Fibroblast of skin of scalp (primary cell): Measurements from ENCODE around the gene ITFG2.

ENCODE experiments used
- DNase-seq: peaks from one replicate; pipeline ENCODE4 v3.0.0-alpha.2; 2013

Gene ITFG2

DNA sequence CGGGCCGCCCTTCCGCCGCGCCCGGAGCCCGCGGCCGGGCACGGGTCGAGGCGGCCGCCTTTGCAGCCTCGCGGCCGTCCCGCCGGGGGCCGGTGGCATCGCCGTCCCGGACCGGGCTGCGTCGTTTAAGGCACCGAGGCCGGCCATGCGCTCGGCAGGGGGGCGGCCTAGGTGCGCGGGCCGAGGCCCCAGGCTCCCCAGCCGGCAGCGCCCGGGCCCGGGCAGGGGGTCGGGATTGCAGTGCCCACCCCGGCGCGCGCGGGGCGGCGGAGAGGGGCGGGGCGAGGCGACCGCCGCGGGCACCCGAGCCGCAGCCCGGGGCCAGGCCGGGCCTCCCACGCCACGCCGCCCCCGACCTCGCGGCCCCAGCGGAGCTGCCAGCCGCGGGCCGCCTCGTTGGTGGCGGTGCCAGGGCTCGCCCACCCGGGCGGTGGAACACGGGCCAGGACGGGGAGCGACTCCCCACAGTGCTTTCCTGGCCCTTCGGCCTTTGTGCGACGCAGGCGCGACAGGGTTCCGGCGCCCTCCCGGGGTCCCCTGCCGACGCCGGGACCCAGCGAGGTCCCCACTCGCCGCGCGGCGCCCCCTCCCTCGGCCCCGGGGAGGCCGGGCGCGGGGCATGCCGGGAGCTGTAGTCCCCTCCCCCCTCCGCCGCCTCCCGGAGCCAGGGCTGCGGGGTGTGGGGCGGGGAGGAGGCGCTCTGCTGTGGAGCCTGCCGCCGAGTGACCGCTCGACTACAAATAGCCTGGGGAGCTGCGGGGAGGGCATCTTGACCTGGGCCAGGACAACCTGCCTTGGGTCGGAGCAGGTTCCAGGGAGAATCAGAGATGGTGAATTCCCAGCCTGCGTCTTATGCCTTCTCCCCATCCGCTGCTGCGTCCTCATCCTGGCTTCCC is 16.9 kb upstream of the ITFG2 start:
- DNase-seq, result peak; percentile 66

DNA sequence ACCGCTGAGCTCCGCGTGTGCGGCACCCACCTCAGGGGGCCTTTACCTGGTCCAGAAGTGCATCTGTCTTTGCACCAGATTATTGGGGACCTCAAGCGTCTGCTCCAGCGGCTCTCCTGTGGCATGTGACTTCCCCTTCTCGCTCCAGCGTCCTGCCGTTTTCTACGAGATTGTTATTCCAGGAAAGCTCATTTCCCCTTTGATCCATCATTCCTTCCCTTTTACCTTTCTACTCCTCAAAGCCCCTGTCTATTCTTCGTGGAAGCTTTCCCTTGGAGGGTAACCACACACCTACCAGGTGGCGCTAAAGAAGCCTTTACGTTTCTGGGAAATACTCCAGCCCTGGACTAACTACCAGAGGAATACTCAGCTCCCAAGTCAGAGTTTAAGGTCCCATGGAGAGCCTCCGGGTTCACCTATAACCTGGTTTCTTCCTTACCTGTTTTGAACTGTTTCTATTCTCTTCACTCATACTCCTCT is 16.2 kb upstream of the ITFG2 start:
- DNase-seq, result no peak

DNA sequence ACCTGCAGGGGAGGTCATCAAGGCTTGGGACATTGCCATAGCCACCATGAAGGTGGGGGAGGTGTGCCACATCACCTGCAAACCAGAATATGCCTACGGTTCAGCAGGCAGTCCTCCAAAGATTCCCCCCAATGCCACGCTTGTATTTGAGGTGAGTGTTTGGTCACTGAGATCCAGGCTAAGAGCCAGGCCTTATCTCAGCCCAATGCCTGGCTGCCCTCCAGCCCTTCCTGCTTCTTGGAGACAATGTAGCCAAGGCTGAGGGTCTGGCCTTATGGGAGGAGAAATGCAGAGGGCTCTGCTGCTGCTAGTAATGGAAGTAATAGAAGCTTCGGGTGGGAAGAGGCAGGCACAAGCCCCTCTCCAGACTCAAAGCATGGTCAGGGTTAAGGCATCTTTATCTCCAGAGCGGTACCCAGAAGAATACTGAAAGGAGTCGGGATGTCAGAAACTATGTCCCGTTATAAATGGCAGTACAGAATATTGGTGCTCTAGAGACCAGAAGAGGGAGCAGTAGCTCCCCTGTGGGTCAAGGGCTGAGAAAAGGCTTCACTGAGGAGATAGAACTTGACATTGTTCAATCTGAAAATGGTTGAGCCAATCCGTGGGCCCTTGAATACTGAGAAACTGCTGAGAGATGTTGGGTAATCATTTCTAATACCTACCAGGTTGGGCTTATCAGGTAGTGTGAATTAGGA is 14.6 kb upstream of the ITFG2 start:
- no peak for DNase-seq

DNA sequence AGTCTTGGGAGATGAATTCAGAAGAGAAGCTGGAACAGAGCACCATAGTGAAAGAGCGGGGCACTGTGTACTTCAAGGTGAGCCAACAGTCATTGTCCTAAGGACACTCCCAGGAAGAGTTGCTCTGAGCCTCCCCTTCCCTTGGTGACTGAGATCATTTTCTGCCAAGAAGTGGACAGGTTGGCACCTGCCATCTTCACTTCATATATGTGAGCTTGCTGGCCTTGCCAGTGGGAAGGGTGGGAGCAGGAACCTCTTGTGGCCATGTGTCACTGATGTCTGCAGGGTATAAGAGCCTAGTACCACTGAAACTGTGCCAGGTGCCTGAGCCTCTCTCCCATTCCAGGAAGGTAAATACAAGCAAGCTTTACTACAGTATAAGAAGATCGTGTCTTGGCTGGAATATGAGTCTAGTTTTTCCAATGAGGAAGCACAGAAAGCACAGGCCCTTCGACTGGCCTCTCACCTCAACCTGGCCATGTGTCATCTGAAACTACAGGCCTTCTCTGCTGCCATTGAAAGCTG is 12.4 kb upstream of the ITFG2 start:
- no peak for DNase-seq

DNA sequence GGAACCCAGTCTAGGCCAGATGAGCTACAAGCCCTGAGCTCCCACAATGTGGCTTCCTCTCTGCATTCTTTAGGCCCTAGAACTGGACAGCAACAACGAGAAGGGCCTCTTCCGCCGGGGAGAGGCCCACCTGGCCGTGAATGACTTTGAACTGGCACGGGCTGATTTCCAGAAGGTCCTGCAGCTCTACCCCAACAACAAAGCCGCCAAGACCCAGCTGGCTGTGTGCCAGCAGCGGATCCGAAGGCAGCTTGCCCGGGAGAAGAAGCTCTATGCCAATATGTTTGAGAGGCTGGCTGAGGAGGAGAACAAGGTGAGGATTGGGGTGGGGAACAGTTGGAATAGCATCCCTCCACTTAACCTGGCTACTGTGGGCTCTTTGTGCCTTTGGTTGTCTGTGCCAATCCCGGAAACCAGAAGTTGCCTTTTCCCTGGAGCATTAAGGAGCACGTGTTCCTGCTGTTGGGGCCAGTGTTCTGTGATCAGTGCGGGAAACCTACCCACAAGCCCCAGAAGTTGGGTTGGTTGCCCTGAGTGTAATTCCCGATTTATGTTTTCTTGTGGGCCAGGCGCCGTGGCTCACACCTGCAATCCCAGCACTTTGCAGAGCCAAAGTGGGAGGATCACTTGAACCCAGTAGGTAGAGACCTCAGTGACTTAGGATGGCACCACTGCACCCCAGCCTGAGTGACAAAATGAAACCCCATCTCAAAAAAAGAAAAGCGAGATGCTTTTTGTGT is 11.3 kb upstream of the ITFG2 start:
- DNase-seq, result no peak

DNA sequence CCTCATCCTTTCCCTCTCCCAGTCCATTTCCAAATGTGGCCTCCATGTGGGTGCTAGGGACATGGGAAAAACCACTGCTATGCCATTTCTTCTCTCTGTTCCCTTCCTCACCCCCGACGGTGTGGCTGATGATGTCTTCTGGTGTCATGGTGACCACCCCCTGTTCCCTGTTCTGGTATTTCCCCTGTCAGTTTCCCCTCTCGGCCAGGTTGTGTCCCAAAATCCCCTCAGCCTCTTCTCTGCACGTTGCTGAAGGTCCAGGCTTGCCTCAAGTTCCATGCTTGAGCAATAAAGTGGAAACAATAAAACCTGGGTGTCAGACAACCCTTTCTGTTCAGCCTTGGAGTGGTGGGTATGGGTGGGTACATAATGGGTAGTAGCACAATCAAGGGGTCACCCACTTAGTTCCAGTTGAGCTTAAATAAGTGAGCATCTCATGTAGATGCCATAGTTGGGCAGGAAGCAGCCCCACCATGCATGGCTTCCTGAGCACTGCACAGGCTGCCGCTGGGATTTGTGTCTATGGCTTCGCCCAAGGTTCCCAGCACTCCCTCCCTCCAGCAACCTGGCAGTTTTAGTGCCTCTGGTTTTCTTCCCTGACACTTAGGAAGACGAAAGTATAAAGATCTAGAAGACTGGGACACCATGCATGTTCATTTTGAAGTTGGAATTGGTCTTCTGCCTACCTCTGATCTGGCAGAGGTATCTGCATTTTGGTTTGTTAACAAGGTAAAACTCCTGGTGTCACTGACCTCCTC is 8.7 kb upstream of the ITFG2 start:
- no peak for DNase-seq

DNA sequence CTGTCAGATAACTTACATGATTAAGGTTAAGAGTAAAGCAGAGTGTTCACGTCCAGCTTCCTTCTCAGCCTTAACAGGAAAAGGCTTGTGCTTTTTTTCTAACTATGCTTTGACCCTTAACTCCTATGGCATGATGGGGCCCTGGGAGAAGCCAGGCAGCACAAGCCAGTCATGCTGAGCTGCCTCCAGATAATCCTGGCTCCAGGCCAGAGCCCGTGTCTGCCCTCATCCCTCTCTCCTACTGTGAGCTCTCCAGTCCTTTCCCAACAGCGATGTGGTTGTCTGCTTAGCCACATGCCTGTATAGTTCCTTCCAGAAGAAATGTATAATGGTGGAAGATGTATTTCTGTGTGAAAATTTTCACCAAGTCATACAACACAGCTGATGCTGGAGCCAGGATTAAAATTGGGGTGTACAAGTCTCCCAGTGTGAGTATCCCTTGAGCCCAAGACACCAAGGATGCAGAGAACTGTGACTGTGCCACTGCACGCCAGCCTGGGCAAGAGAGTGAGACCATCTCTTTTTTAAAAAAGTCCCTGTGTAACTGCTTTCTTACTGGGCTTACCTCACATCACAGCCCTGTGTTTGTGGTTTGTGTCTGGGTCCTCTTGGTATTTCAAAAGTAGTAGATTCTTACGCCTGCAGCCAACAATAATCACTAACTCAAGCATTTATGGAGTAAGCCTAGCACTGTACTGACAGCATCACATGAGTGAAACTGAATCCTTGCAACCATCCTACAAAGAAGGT is 7.9 kb upstream of the ITFG2 start:
- DNase-seq, result peak; percentile 76

DNA sequence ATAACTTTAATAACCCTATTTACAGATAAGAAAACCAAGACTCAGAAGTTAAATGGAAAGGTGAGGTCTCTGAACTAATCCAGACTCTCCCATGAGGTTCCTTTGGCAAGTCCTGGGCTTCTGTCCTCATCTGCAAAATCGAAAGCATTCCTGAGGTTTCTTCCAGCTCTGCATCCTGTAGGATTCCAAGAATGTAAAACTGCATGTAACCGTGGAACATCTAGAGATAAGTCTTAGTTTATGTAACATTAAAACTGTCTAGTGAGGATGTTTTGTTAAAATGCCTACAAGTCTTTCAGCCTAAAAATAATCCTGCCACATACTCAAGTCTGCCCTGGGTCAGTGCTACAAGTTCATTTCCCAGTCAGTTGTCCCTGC is 7.3 kb upstream of the ITFG2 start:
- DNase-seq, result peak; percentile 60

DNA sequence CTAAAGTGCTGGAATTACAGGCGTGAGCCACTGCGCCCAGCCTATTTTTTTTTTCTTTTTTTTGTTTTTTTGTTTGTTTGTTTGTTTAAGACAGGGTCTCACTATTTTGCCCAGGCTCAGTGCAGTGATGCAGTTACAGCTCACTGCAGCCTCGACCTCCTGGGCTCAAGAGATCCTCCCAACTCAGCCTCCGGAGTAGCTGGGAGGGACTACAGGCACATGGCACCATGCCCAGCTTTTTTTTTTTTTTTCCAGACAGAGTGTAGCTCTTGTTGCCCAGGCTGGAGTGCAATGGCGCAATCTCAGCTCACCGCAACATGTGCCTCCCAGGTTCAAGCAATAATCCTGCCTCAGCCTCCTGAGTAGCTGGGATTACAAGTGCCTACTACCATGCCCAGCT is 5.8 kb upstream of the ITFG2 start:
- no peak for DNase-seq

DNA sequence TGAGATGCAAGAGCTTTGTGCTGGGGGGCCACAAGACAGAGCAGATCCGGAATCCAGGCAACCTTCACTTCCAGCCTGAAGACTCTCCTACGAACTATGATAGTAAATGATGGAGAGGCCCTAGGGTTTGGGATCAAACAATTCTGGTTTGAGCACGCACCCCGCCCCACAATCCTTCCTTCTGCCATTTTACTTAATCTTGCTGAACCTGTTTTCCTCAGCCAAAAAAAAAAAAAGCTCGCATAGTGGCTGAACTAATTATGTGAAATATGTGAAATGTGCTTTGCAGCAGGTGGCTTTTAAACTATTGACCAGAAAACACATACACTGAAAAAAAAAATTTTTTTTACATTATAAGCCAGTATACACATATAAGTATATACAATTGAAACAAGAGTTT is 667 bp upstream of the ITFG2 start:
- DNase-seq, result no peak

DNA sequence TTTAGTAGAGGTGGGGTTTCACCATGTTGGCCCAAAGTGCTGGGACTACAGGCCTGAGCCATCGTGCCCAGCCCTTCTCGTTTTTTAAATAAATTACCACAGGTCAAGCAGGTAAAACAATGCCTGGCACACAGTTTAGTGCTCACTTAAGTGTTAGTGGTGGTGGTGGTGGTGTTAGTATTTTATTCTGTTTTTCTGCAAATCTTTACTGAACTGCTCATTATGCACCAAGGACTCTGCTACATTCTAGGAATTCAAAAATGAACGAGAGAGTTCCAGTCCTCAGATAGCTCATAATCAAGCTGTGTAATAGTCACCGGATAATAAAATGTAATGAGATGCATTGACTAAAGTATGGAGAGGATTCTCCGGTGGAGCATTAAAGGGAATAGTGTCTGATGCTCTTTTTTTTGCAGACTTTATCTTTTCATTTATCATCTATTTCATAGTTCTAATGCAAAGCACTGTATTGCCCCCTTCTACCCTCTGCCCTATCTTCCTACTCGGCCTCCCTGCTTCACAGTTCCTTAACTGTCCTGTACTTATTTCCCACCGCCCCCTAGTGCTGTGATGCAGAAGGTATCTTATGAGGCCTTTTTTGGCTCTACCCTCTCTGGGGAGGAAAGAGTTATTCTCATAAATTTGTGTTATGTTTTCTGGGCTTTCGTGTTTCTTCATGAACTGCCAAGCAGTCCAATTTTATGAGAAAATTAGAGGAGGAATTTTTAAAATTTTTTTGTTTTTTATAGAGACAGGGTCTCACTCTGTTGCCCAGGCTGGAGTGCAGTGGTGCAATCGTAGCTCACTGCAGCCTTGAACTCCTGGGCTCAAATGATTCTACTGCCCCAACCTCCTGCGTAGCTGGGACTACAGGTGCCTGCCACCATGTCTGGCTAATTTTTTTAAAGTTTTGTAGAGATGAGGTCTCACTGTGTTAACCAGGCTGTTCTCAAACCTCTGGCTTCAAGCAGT is 1.0 kb downstream of the ITFG2 start:
- peak; percentile 78 for DNase-seq

DNA sequence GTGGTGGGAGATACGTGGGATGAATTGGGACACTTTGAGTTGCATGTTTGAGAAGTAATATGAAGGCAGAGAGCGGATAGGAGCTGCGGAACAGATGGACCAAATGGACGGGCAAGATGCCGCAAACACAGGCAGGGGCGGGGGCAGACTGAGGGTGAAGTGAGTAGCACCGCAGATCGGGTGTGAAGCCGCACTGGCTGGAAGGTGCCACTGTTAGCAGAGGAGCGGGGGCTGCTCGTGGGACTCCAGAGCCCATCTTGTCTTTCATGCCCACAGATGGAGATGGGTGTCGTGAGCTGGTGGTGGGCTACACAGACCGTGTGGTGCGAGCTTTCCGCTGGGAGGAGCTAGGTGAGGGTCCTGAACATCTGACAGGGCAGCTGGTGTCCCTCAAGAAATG is 7.3 kb downstream of the ITFG2 start:
- no peak for DNase-seq

DNA sequence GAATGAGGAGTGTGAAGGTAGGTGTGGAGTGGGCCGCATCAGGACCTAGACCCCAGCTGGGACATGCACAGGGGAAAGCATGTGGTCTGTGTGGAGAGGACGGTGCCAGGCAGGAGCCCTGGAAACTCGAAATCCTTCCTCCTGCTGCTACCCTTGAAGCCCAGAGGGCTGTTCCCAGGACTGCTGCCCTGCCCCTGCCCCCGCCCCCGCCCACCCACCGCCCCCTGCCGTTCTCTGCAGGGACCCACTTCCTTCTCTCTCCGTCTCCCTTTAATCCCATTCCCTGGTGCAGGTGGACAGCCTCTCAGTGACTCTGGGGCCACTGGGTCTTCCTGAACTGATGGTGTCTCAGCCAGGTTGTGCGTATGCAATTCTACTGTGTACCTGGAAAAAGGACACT is 8.0 kb downstream of the ITFG2 start:
- DNase-seq, result no peak

DNA sequence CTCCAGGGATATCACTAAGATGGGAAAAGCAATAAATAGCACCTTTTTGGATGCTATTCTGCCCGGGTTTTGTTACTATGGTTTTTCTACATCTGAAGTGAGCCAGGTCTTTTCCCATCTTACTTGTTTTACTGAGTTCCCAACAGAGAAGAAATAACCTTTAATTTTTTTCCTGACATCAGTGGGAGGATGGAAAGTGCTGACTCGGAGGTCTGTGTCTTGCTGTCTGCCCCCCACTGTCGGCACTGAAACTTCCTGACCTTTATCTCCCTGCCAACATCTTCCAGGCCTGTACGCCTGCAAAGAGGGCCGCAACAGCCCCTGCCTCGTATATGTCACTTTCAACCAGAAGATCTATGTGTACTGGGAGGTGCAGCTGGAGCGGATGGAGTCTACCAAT is 11.0 kb downstream of the ITFG2 start:
- DNase-seq, result no peak

DNA sequence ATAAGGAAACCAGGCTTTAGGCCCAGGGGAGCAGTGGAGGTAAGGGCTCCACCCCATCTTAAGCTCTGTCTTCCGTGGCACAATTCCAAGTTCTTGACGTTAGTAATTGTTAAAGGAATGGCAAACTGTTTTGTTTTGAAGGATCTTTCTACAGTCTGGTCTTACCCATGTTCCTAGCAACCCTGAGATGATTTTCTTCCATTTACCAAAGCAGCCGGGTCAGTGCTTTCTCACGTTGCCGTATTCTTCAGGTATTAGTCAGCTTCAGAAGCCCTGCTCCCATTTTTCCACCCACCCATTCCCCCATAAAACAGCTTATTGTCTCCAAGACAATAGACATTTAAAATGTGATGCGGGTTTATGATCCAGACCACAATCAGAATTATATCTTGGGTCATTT is 12.1 kb downstream of the ITFG2 start:
- DNase-seq, result no peak

DNA sequence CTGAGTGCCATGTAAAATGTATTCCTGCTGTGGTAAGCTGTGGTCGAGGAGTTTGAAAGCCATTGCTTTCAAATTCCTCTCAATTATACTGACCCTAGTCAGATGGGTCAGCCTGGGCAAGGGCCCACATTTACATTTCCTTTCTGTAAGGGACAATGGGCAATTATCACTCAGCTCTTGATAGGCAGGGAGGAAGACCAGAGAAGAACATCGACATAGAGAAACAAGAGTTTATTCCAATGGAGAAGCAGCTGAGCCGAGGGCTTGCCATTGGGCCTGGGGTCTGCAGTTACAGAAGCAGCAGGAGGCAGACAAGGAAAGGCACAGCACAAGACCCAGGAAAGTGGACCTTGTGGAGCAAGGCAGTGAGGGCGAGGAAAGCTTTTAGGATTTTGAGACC is 12.7 kb downstream of the ITFG2 start:
- DNase-seq, result no peak

DNA sequence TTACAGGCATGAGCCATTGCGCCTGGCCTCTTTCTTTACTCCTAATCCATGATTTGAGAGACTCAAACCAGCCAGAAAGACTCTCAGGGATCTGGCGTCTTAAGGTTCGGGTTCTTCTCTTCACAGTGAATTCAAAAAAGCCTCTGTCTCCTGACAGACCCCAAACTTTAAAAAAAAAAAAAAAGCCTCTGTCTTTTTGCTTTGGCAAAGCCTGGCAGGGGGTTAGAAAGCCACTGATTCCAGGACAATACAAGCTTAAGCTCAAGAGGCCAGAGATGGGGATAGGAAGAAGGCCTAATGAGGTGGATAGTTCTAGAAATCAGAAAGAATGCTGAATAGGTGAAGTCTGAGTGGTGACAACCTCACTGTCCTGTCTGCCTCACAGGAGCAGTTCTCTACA is 13.6 kb downstream of the ITFG2 start:
- DNase-seq, result no peak

DNA sequence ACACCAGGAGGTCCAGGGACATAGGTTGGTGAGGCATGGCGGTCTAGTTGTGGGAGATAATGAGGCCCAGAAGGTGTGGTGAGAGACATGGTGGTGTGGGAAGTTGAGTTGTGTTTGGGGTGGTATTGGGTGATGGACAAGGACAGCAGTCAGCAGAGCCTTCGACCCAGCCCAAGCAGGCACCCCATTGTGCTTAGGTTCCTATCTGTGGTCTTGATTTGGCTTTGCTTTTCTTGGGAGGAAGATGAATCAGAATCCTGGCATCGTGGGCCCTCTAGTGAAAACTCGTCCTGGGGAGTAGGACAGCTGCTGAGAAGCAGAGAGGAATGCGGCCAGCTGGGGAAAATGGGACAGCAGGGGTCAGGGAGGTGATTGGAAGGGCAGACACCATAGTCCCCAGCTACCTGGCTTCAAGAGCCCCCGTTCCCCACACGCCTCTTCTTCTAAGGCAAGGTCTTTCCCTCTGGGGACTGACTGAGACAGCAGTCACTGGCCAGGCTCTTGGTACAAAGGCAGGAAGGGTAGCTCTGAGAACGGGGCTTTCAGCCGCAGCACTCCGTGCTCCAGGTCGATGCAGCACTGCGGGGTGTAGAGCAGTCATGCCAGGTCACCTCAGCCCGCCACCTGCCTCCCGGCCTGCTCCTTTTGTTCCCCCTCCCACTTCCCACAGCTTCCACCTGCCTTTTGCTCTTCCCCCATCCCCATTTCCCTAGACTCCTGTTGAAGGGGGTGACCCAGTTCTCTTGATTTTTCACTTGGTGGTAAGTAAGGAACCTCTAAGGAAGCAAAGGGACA is 14.4 kb downstream of the ITFG2 start:
- DNase-seq, result no peak

DNA sequence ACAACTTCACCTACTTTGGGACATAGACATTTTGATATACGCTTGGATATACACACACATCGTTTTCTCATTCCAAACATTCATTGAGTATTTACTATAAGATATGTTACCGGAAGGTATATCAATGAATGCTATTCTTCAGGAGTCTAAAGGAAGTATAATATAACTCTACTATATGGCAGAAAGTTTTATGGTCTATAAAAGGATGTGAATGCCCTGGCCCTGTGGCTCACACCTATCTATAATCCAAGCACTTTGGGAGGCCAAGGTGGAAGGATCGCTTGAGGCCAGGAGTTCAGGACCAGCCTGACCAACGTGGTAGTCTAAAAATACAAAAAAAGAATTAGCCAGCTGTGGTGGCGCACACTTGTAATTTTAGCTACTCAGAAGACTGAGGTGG is 16.8 kb downstream of the ITFG2 start:
- DNase-seq, result no peak
